OCI-LY7 (cell line): ENCODE results near the gene KCNIP4.

Source experiments
- EZH2phosphoT487 ChIP-seq: fragments of 200-600 bp; sonication (generic); IDR thresholded peaks from 2 replicates; pipeline ENCODE4 v1.6.1; 2018; ENCODE audit warnings: low read depth, borderline replicate concordance, mild to moderate bottlenecking, mixed run types, antibody characterized with exemption, low read length, moderate library complexity, mixed read lengths
- TF ChIP-seq, protein P1 (sequence below): fragments of 200-600 bp; sonication (generic); conservative IDR thresholded peaks from 2 replicates; pipeline ENCODE4 v1.5.1; 2014; ENCODE audit warnings: mild to moderate bottlenecking, antibody characterized with exemption, low read length, moderate library complexity, mixed read lengths

DNA sequence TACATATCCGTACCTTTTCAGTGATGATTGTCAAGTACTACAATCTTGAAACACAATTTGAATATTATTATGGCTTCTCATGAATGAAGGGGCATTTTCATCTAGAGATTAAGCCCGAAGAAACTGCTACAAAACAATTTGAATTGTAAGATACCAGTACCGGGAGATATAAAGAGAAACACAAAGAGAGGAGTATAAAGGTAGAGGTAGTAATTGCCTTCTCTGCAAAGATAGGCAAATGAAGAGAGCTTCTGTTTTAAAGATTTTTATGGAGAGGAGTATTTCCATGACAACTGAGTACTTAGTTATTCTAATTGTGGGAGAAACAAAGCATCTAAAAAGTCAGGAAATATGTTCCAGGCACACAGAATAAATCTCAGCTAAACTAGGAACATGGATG lies 25.3 kb upstream of the KCNIP4 start:
- TF ChIP-seq, protein P1, sequence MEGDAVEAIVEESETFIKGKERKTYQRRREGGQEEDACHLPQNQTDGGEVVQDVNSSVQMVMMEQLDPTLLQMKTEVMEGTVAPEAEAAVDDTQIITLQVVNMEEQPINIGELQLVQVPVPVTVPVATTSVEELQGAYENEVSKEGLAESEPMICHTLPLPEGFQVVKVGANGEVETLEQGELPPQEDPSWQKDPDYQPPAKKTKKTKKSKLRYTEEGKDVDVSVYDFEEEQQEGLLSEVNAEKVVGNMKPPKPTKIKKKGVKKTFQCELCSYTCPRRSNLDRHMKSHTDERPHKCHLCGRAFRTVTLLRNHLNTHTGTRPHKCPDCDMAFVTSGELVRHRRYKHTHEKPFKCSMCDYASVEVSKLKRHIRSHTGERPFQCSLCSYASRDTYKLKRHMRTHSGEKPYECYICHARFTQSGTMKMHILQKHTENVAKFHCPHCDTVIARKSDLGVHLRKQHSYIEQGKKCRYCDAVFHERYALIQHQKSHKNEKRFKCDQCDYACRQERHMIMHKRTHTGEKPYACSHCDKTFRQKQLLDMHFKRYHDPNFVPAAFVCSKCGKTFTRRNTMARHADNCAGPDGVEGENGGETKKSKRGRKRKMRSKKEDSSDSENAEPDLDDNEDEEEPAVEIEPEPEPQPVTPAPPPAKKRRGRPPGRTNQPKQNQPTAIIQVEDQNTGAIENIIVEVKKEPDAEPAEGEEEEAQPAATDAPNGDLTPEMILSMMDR, result no peak
- TF ChIP-seq EZH2phosphoT487, result no peak
